ENCODE results near the gene CRHR2.

CRHR2 gene

DNA sequence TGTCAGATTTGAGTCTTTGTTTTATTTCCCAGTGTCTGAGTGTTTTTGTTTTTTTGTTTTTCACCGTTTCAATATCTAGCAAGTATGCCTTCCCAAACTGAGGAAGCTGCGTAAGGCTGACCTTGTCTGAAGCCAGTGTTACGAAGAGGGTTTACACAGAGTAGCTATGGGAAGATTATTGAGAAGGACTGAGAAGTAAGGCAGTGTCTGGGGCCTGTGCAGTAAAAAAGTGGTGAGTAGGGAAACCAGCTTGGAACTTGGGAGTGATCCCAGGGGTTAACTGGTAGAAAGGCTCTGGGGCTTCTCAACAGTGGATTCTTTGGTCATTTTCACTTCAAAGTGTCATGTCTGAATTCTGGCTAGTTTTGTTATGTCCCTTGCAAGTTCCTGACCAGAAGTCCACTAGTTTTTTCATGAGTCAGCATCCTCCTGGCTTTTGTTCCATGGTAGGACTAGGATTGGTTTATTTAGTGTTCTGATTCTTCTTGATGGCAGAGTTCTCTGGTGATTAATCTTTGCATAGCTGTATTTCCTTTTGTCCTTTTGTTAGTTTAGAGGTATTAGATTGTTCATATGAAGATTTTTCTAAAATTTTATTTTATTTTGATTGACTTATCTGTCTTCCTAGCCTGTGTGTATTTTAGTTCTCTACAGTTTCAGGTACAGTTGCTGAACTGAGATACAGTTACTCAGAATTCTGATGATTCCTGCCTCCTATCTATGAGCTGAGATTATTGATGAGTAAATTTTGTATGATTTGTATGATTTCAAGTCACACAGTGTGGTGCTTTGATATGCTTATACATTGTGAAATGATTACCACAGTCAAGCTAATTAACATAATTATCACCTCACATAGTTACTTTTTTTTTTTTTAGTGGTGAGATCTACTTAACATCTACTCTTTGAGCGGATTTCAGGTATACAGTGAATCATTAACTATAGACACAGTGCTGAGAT, 68.6 kb downstream of the CRHR2 start:
- DNase-seq = no peak

DNA sequence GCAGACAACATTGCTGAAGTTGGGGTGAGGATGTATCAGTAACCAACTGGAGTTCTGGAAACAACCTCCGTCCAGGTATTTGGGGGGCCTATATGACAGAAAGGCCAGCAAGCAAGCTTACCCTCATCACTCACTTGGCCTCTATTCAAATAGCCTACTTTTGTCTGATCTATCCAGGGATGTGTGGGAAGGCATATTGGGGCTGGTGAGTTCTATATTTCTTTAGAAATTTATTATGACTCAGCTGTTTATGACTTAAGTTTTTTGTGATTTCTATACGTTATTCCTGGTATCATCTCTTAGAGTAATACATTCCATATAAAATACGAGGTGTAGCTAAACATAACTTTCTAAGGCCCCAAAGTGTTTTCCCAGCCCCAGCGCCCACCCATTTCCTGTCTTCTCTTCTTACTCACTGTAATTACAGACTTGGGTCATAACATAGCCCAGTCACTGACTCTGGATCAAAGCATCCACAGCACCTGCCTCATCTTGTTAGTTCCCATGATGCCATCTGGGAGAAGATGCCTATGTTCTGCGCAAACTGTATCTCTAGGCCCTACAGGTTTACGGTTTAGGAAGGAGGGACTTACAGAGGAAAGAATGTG, 69.5 kb downstream of the CRHR2 start:
- DNase-seq = no peak

DNA sequence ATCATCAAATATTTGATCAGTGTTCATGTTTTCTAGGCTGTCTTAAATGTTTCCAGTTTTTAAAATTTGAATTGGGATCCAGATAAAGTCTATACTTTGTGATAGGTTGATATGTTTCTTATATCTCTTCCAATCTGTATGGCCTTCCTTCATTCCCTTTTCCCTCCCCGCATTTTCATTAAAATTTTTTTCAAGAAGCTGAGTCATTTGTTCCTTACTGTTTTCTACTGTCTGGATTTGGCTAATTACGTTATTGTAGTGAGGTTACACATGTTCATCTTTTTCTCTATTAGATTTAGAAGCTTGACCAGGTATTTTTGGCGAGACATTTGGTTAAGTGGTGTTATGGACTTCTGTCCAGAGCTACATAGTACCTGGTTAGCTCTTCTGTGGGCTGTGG, 76.4 kb downstream of the CRHR2 start:
- no peak for DNase-seq

DNA sequence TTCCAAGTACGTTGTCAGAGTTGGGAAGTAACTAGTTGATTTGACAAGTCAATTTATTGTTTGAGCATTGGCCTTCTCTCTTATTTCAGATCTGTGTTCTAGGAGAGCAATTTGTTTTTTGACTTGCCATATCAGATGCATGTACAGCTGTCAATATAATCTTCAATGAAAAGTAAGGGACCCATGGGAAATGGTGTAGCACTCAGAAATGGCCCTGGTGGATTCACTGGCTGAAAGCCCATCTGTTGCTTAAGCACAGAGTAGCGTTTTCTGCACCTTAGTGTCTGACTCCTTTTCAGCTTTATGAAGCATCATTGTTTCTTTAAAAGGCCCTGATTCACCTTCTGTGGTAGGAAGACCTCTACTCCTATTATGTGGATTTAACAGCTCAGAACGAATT, 77.4 kb downstream of the CRHR2 start:
- no peak for DNase-seq

Data from inflammatory macrophage treated with lipopolysaccharide for 1 hour (primary cell).